Natural killer cell treated with Interleukin-12 subunit alpha and Interleukin-12 subunit beta and Interleukin-15 and Interleukin-18, amount 100 ng/mL, for 72 hours (primary cell): Measurements from ENCODE around the gene RASL12. TPM values are rescaled to one million over a fixed set of nuclear protein-coding genes. Genes with fewer than 3 reads are reported as not detected.

Experiments used
- ATAC-seq, 2 donors: fragments of 150-1000 bp; cut with Tn5 transposase in 1 of 2; sonication (Bioruptor Pico), chemical (Tn5 transposase) in 1 of 2; 2 replicates each; pipeline ENCODE4 v1.10.0; 2021
- DNase-seq: peaks from one replicate; pipeline ENCODE4 v3.0.0; 2022; ENCODE audit warnings: low spot score
- H3K27ac Mint-ChIP-seq, 2 donors: 1 replicate in 1 of 2; 2 replicates in 1 of 2; pipeline ENCODE4 v1.8.0; 2022; ENCODE audit warnings: mixed read lengths in 2 of 2, mild to moderate bottlenecking in 1 of 2, moderate library complexity in 1 of 2
- H3K27me3 Mint-ChIP-seq, 2 donors: 1 replicate in 1 of 2; 2 replicates in 1 of 2; pipeline ENCODE4 v1.8.0; 2022; ENCODE audit warnings: mixed read lengths in 2 of 2
- H3K36me3 Mint-ChIP-seq: one replicate; pipeline ENCODE4 v1.8.0; 2022; ENCODE audit warnings: mixed read lengths
- H3K4me1 Mint-ChIP-seq, 2 donors: 1 replicate in 1 of 2; 2 replicates in 1 of 2; pipeline ENCODE4 v1.8.0; 2022; ENCODE audit warnings: low read depth in 2 of 2, mixed read lengths in 2 of 2, mild to moderate bottlenecking in 1 of 2
- H3K4me3 Mint-ChIP-seq: one replicate; pipeline ENCODE4 v1.8.0; 2022; ENCODE audit warnings: mixed read lengths
- H3K9me3 Mint-ChIP-seq: 2 replicates; pipeline ENCODE4 v1.8.0; 2022; ENCODE audit warnings: mixed read lengths
- total RNA-seq, 2 donors: library from RNA; stranded (reverse); gene quantifications; one replicate each; pipeline ENCODE4 v1.2.3, GENCODE V29; 2022

Gene RASL12
- total RNA-seq, 2 donors from 2014 or later: not detected

GRCh38 chr15:65087411-65087810 is 19.6 kb upstream of the RASL12 start:
- Mint-ChIP-seq H3K27me3 (peaks cover 12 to 15% of the 10 kb centered on the region in 2 donors), H3K27ac (peak overlapping the region in 1 of 2 donors; percentile 47), H3K9me3 (no peaks in the 10 kb centered on the region), H3K4me1 (peaks cover 6 to 18% of the 10 kb centered on the region in 2 donors), H3K36me3 (no peaks in the 10 kb centered on the region), H3K4me3 (no peak overlapping the region)
- ATAC-seq (no peak), DNase-seq (no peak)

GRCh38 chr15:65086680-65087111 is 18.9 kb upstream of the RASL12 start:
- Mint-ChIP-seq H3K36me3 (no peaks in the 10 kb centered on the region), H3K4me1 (peaks cover 8 to 19% of the 10 kb centered on the region in 2 donors), H3K27me3 (peaks cover 14 to 19% of the 10 kb centered on the region in 2 donors), H3K9me3 (no peaks in the 10 kb centered on the region), H3K4me3 (no peak overlapping the region), H3K27ac (no peak overlapping the region)
- no peak for ATAC-seq
- DNase-seq: no peak

GRCh38 chr15:65085990-65086679 is 18.3 kb upstream of the RASL12 start:
- Mint-ChIP-seq H3K27me3 (peaks cover 14 to 19% of the 10 kb centered on the region in 2 donors), H3K36me3 (no peaks in the 10 kb centered on the region), H3K9me3 (no peaks in the 10 kb centered on the region), H3K4me1 (peaks cover 8 to 19% of the 10 kb centered on the region in 2 donors), H3K27ac (no peak overlapping the region), H3K4me3 (no peak overlapping the region)
- ATAC-seq (peak in 1 of 2 donors; percentile 14), DNase-seq (no peak)

GRCh38 chr15:65085207-65085753 is 17.5 kb upstream of the RASL12 start:
- ATAC-seq: no peak

GRCh38 chr15:65084500-65085206 is 16.9 kb upstream of the RASL12 start:
- H3K9me3 Mint-ChIP-seq: no peaks in the 10 kb centered on the region
- H3K27ac Mint-ChIP-seq: no peak overlapping the region
- H3K36me3 Mint-ChIP-seq: no peaks in the 10 kb centered on the region
- peaks cover 14 to 19% of the 10 kb centered on the region in 2 donors for H3K27me3 Mint-ChIP-seq
- H3K4me3 Mint-ChIP-seq: no peak overlapping the region
- no peak for ATAC-seq
- peak; percentile 47 for DNase-seq
- peaks cover 8 to 19% of the 10 kb centered on the region in 2 donors for H3K4me1 Mint-ChIP-seq

More at GRCh38 chr15:65085207-65085753, 17.5 kb upstream of the RASL12 start:
- Mint-ChIP-seq H3K4me3 (no peak overlapping the region), H3K27ac (no peak overlapping the region), H3K4me1 (peaks cover 8 to 19% of the 10 kb centered on the region in 2 donors), H3K36me3 (no peaks in the 10 kb centered on the region), H3K27me3 (peaks cover 14 to 19% of the 10 kb centered on the region in 2 donors), H3K9me3 (no peaks in the 10 kb centered on the region)
- DNase-seq: peak; percentile 28

GRCh38 chr15:65083262-65083701 is 15.5 kb upstream of the RASL12 start:
- DNase-seq (peak; percentile 10), ATAC-seq (no peak)
- peaks cover 8 to 19% of the 10 kb centered on the region in 2 donors for H3K4me1 Mint-ChIP-seq
- H3K4me3 Mint-ChIP-seq: no peak overlapping the region
- no peak overlapping the region for H3K27ac Mint-ChIP-seq
- no peaks in the 10 kb centered on the region for H3K9me3 Mint-ChIP-seq
- peaks cover 23 to 31% of the 10 kb centered on the region in 2 donors for H3K27me3 Mint-ChIP-seq
- no peaks in the 10 kb centered on the region for H3K36me3 Mint-ChIP-seq

GRCh38 chr15:65082303-65082953 is 14.6 kb upstream of the RASL12 start:
- no peaks in the 10 kb centered on the region for H3K36me3 Mint-ChIP-seq
- no peaks in the 10 kb centered on the region for H3K9me3 Mint-ChIP-seq
- H3K27me3 Mint-ChIP-seq: peaks cover 29 to 36% of the 10 kb centered on the region in 2 donors
- DNase-seq: no peak
- no peak for ATAC-seq
- no peak overlapping the region for H3K27ac Mint-ChIP-seq
- H3K4me3 Mint-ChIP-seq: no peak overlapping the region
- H3K4me1 Mint-ChIP-seq: peaks cover 8 to 21% of the 10 kb centered on the region in 2 donors

GRCh38 chr15:65081758-65082157 is 14.0 kb upstream of the RASL12 start:
- Mint-ChIP-seq H3K27ac (no peak overlapping the region), H3K4me3 (no peak overlapping the region), H3K4me1 (peaks cover 8 to 18% of the 10 kb centered on the region in 2 donors), H3K9me3 (no peaks in the 10 kb centered on the region), H3K36me3 (no peaks in the 10 kb centered on the region), H3K27me3 (peaks cover 29 to 36% of the 10 kb centered on the region in 2 donors)
- ATAC-seq: no peak
- no peak for DNase-seq

GRCh38 chr15:65081270-65081669 is 13.5 kb upstream of the RASL12 start:
- no peaks in the 10 kb centered on the region for H3K36me3 Mint-ChIP-seq
- DNase-seq (no peak), ATAC-seq (no peak)
- H3K9me3 Mint-ChIP-seq: no peaks in the 10 kb centered on the region
- no peak overlapping the region for H3K4me3 Mint-ChIP-seq
- H3K27me3 Mint-ChIP-seq: peaks cover 32 to 38% of the 10 kb centered on the region in 2 donors
- no peak overlapping the region for H3K27ac Mint-ChIP-seq
- H3K4me1 Mint-ChIP-seq: peaks cover 8 to 20% of the 10 kb centered on the region in 2 donors

GRCh38 chr15:65079580-65079979 is 11.8 kb upstream of the RASL12 start:
- Mint-ChIP-seq H3K4me3 (no peak overlapping the region), H3K27me3 (peaks cover 34 to 41% of the 10 kb centered on the region in 2 donors), H3K9me3 (no peaks in the 10 kb centered on the region), H3K27ac (no peak overlapping the region), H3K36me3 (no peaks in the 10 kb centered on the region), H3K4me1 (peaks cover 8 to 21% of the 10 kb centered on the region in 2 donors)
- ATAC-seq (peak in 1 of 2 donors; percentile 21), DNase-seq (no peak)

- Mint-ChIP-seq H3K4me1 (peaks cover 8 to 15% of the 10 kb centered on the region in 2 donors), H3K27ac (no peak overlapping the region), H3K4me3 (no peak overlapping the region), H3K27me3 (peaks cover 28 to 31% of the 10 kb centered on the region in 2 donors), H3K36me3 (no peaks in the 10 kb centered on the region), H3K9me3 (no peaks in the 10 kb centered on the region)
- DNase-seq: no peak
- ATAC-seq: peak; percentile 29 to 69
Observed at GRCh38 chr15:65077981-65078352, 10.2 kb upstream of the RASL12 start.

- H3K4me1 Mint-ChIP-seq: peaks cover 3 to 10% of the 10 kb centered on the region in 2 donors
- no peak overlapping the region for H3K27ac Mint-ChIP-seq
- peaks cover 23 to 26% of the 10 kb centered on the region in 2 donors for H3K27me3 Mint-ChIP-seq
- H3K9me3 Mint-ChIP-seq: no peaks in the 10 kb centered on the region
- H3K4me3 Mint-ChIP-seq: no peak overlapping the region
- ATAC-seq (no peak), DNase-seq (no peak)
- no peaks in the 10 kb centered on the region for H3K36me3 Mint-ChIP-seq
Observed at GRCh38 chr15:65077291-65077980, 9.6 kb upstream of the RASL12 start.
